ENCODE results near the gene PLCH2. TPM values are rescaled to one million over a fixed set of nuclear protein-coding genes. Genes with fewer than 3 reads are reported as not detected.

Gene PLCH2
- total and polyA plus RNA-seq, 2 donors (not counting 3 experiments of a cell fraction or from before 2014, with no cell fraction given) = 0.19 to 0.31 TPM

GRCh38 chr1:2477309-2477708, 1.2 kb downstream of the PLCH2 start:
- no peak for FAIRE-seq
- H3K9me1 ChIP-seq (replicated peaks; ENCODE audit: control insufficient read depth, extremely low read depth, insufficient read depth, low read length) = no peaks in the 10 kb centered on the region
- ChIA-PET CTCF (no interaction called here), POLR2A (no interaction called here)
- intact Hi-C loops (cut with micrococcal nuclease) (no loop called here), dilution Hi-C loops (cut with MboI; ENCODE audit: extremely low pct_ligation_motif_present, low sequenced_read_pairs) (no loop called here)
- no peak for TF ChIP-seq CTCF (IDR thresholded peaks at IDR 0.05; ENCODE audit: extremely low read depth in 1 of 2, insufficient read depth in 1 of 2, low read depth in 1 of 2, low read length in 2 of 2)
- no peak for TF ChIP-seq MYC (IDR thresholded peaks at IDR 0.05; ENCODE audit: low read depth, low read length)
- TF ChIP-seq GATA2 (IDR thresholded peaks at IDR 0.05; ENCODE audit: insufficient read depth, insufficient read length, low read depth, low read length) = no peak
- TF ChIP-seq FOS (IDR thresholded peaks at IDR 0.05; ENCODE audit: borderline replicate concordance, insufficient read depth, low read length) = no peak
- H3K9ac ChIP-seq (replicated peaks; ENCODE audit: extremely low read depth, insufficient read depth, low read length) = no peak overlapping the region
- H3K9me3 ChIP-seq (replicated peaks; ENCODE audit: control insufficient read depth, insufficient read depth, low read length) = no peaks in the 10 kb centered on the region
- H3K4me1 ChIP-seq (ENCODE audit: control insufficient read depth, extremely low read depth, insufficient read depth, low read length) = no peaks in the 10 kb centered on the region
- no peak overlapping the region for H3K4me3 ChIP-seq (replicated peaks in 1 of 3; ENCODE audit: insufficient read depth in 1 of 3, low read depth in 1 of 3, low read length in 3 of 3)
- H3K79me2 ChIP-seq (ENCODE audit: control insufficient read depth, insufficient read depth, low read length) = no peaks in the 10 kb centered on the region
- H3K27ac ChIP-seq (ENCODE audit: insufficient read depth, low read depth, low read length) = no peak overlapping the region
- no peaks in the 10 kb centered on the region for H3K36me3 ChIP-seq (ENCODE audit: control insufficient read depth in 2 of 2, extremely low read depth in 1 of 2, insufficient read depth in 2 of 2, low read length in 2 of 2)
- no peak for DNase-seq (ENCODE audit: low read depth, low spot score)
- H3K27me3 ChIP-seq (ENCODE audit: control insufficient read depth in 2 of 2, insufficient read depth in 2 of 2, low read length in 2 of 2) = no peaks in the 10 kb centered on the region
- BruUV-seq (replicated peaks) = no TSS peak
- H2AFZ ChIP-seq (ENCODE audit: low read depth, low read length) = no peak overlapping the region
- no peak overlapping the region for H3K4me2 ChIP-seq (ENCODE audit: insufficient read depth, low read length)
- H4K20me1 ChIP-seq (replicated peaks; ENCODE audit: control insufficient read depth, extremely low read depth, insufficient read depth, low read length) = no peaks in the 10 kb centered on the region

- H3K4me3 ChIP-seq (replicated peaks in 1 of 3; ENCODE audit: insufficient read depth in 1 of 3, low read depth in 1 of 3, low read length in 3 of 3) = no peak overlapping the region
- no peaks in the 10 kb centered on the region for H3K27me3 ChIP-seq (ENCODE audit: control insufficient read depth in 2 of 2, insufficient read depth in 2 of 2, low read length in 2 of 2)
- no TSS peak for BruUV-seq (replicated peaks)
- H3K27ac ChIP-seq (ENCODE audit: insufficient read depth, low read depth, low read length) = no peak overlapping the region
- H3K79me2 ChIP-seq (ENCODE audit: control insufficient read depth, insufficient read depth, low read length) = no peaks in the 10 kb centered on the region
- no peak overlapping the region for H3K4me2 ChIP-seq (ENCODE audit: insufficient read depth, low read length)
- POLR2A ChIA-PET = no interaction called here
- H3K36me3 ChIP-seq (ENCODE audit: control insufficient read depth in 2 of 2, extremely low read depth in 1 of 2, insufficient read depth in 2 of 2, low read length in 2 of 2) = no peaks in the 10 kb centered on the region
- no peaks in the 10 kb centered on the region for H3K9me3 ChIP-seq (replicated peaks; ENCODE audit: control insufficient read depth, insufficient read depth, low read length)
- no peaks in the 10 kb centered on the region for H3K9me1 ChIP-seq (replicated peaks; ENCODE audit: control insufficient read depth, extremely low read depth, insufficient read depth, low read length)
- no peak for TF ChIP-seq GATA2 (IDR thresholded peaks at IDR 0.05; ENCODE audit: insufficient read depth, insufficient read length, low read depth, low read length)
- no peak for TF ChIP-seq FOS (IDR thresholded peaks at IDR 0.05; ENCODE audit: borderline replicate concordance, insufficient read depth, low read length)
- intact Hi-C loops (cut with micrococcal nuclease) (no loop called here), dilution Hi-C loops (cut with MboI; ENCODE audit: extremely low pct_ligation_motif_present, low sequenced_read_pairs) (no loop called here)
- no peak overlapping the region for H3K9ac ChIP-seq (replicated peaks; ENCODE audit: extremely low read depth, insufficient read depth, low read length)
- H4K20me1 ChIP-seq (replicated peaks; ENCODE audit: control insufficient read depth, extremely low read depth, insufficient read depth, low read length) = no peaks in the 10 kb centered on the region
- FAIRE-seq (no peak), DNase-seq (ENCODE audit: low read depth, low spot score) (no peak)
- H2AFZ ChIP-seq (ENCODE audit: low read depth, low read length) = no peak overlapping the region
- no peaks in the 10 kb centered on the region for H3K4me1 ChIP-seq (ENCODE audit: control insufficient read depth, extremely low read depth, insufficient read depth, low read length)
- CTCF ChIA-PET = no interaction called here
These were observed 1.9 kb downstream of the PLCH2 start for GRCh38 chr1:2477791-2478499.

Measured in endothelial cell of umbilical vein (primary cell).